ENCODE measurements around the gene SLX9.

The SLX9 gene

GRCh38 chr21:44934276-44934675 is 5.6 kb upstream of the SLX9 start:
- peak overlapping the region; percentile 46; the same call in 1 of the 2 replicates for H3K27ac ChIP-seq
- H3K9ac ChIP-seq (ENCODE audit: insufficient read length) = no peak overlapping the region
- no peak overlapping the region for H3K4me3 ChIP-seq
- no peaks in the 10 kb centered on the region for H3K9me3 ChIP-seq (ENCODE audit: low read depth, low read length)
- H3K36me3 ChIP-seq (ENCODE audit: insufficient read depth, low read length) = peaks cover 3% of the 10 kb centered on the region
- DNase-seq (ENCODE audit: low read depth, low spot score) = no peak
- TF ChIP-seq FOXP2 (optimal IDR thresholded peaks at IDR 0.05; ENCODE audit: control extremely low read depth, extremely low read length, insufficient read depth) (no peak), EZH2 (IDR thresholded peaks at IDR 0.05) (no peak), POLR2AphosphoS5 (IDR thresholded peaks at IDR 0.05; ENCODE audit: borderline replicate concordance, low read depth, low read length) (no peak)

DNA sequence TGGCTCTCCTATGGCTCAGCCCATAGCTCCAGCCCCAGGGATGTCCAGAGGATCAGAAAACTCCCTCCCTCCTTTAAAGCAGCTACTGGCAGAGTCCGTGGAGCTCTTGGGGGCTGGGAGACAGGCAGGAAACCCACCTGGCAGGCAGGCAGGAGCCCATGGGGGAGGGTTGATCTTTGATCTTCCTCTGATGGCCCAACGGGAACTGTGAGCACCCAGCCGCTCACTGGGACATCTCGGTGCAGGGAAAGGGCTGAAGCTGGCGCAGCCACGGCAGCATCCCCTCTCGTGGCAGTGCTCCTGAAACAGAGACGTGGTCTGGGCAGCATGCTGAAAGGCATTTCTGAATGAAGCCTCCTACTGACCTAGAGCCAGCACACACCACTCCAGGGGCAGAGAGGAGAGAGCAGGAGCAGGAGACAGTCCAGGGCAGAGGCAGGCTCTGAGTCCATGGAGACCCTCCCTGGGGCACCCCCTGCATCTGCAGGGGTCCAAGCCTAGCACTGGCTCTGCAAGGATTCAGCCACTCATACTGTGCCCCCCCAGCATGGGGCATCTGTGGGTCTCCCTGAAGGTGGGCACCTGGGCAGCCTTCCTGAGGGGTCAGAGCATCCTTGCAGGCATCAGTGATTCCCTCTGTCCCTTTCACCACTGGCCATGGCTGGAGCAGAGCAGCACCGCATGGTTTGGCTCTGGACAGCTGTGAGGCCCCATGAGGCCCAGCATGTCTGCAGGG is 4.9 kb upstream of the SLX9 start:
- H3K9me3 ChIP-seq (ENCODE audit: low read depth, low read length) = no peaks in the 10 kb centered on the region
- peaks cover 3% of the 10 kb centered on the region for H3K36me3 ChIP-seq (ENCODE audit: insufficient read depth, low read length)
- no peak for DNase-seq (ENCODE audit: low read depth, low spot score)
- no peak overlapping the region for H3K9ac ChIP-seq (ENCODE audit: insufficient read length)
- TF ChIP-seq EZH2 (IDR thresholded peaks at IDR 0.05) (no peak), POLR2AphosphoS5 (IDR thresholded peaks at IDR 0.05; ENCODE audit: borderline replicate concordance, low read depth, low read length) (0 out of 2 replicates have a peak, but pooled peaks have one; percentile 13)
- no peak overlapping the region for H3K27ac ChIP-seq
- H3K4me3 ChIP-seq = no peak overlapping the region

DNA sequence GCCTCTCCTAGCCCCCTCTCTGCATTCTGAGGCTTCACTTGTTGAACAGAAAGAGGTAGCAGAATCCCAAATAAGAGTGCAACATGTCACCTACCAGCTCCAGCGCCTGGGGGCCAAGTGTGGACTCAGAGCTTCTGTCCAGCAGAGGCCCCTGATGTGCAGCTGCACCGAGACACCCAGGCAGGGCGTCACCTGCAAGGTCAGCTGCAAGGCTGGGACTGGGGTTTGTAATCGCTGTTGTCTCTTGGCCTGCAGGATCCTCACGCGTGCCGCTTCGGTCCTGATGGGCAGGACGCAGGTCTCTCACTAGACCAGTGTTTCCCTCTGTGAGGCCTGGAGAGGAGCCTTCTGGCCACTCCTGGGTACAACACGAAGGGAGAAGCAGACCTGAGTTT is 4.3 kb upstream of the SLX9 start:
- no peak for DNase-seq (ENCODE audit: low read depth, low spot score)

GRCh38 chr21:44938772-44939531 is 877 bp upstream of the SLX9 start:
- H3K4me3 ChIP-seq = peak overlapping the region; percentile 98
- H3K36me3 ChIP-seq (ENCODE audit: insufficient read depth, low read length) = peaks cover 28% of the 10 kb centered on the region
- peak overlapping the region; percentile 84 for H3K27ac ChIP-seq
- DNase-seq (ENCODE audit: low read depth, low spot score) = no peak
- TF ChIP-seq FOXP2 (optimal IDR thresholded peaks at IDR 0.05; ENCODE audit: control extremely low read depth, extremely low read length, insufficient read depth) (no peak), POLR2AphosphoS5 (IDR thresholded peaks at IDR 0.05; ENCODE audit: borderline replicate concordance, low read depth, low read length) (no peak), EZH2 (IDR thresholded peaks at IDR 0.05) (no peak)
- H3K9me3 ChIP-seq (ENCODE audit: low read depth, low read length) = no peaks in the 10 kb centered on the region
- peak overlapping the region; percentile 96 for H3K9ac ChIP-seq (ENCODE audit: insufficient read length)

More for the DNA sequence above, 4.3 kb upstream of the SLX9 start:
- Histone ChIP-seq H3K9me3 (ENCODE audit: low read depth, low read length) (no peaks in the 10 kb centered on the region), H3K27ac (no peak overlapping the region), H3K36me3 (ENCODE audit: insufficient read depth, low read length) (peaks cover 3% of the 10 kb centered on the region), H3K4me3 (no peak overlapping the region), H3K9ac (ENCODE audit: insufficient read length) (no peak overlapping the region)
- no peak for TF ChIP-seq EZH2 (IDR thresholded peaks at IDR 0.05)
- no peak for TF ChIP-seq FOXP2 (optimal IDR thresholded peaks at IDR 0.05; ENCODE audit: control extremely low read depth, extremely low read length, insufficient read depth)
- no peak for TF ChIP-seq POLR2AphosphoS5 (IDR thresholded peaks at IDR 0.05; ENCODE audit: borderline replicate concordance, low read depth, low read length)

- Histone ChIP-seq H3K4me3 (peak overlapping the region; percentile 98), H3K27ac (peak overlapping the region; percentile 51), H3K36me3 (ENCODE audit: insufficient read depth, low read length) (peaks cover 40% of the 10 kb centered on the region), H3K9me3 (ENCODE audit: low read depth, low read length) (no peaks in the 10 kb centered on the region), H3K9ac (ENCODE audit: insufficient read length) (peak overlapping the region; percentile 96)
- DNase-seq (ENCODE audit: low read depth, low spot score) = no peak
- TF ChIP-seq POLR2AphosphoS5 (IDR thresholded peaks at IDR 0.05; ENCODE audit: borderline replicate concordance, low read depth, low read length) = no peak
- TF ChIP-seq FOXP2 (optimal IDR thresholded peaks at IDR 0.05; ENCODE audit: control extremely low read depth, extremely low read length, insufficient read depth) = peak; percentile 2
These were observed 345 bp downstream of the SLX9 start for GRCh38 chr21:44940116-44940631.

- Histone ChIP-seq H3K9ac (ENCODE audit: insufficient read length) (peak overlapping the region; percentile 96), H3K9me3 (ENCODE audit: low read depth, low read length) (no peaks in the 10 kb centered on the region), H3K4me3 (peak overlapping the region; percentile 98), H3K27ac (no peak overlapping the region), H3K36me3 (ENCODE audit: insufficient read depth, low read length) (peaks cover 52% of the 10 kb centered on the region)
- TF ChIP-seq FOXP2 (optimal IDR thresholded peaks at IDR 0.05; ENCODE audit: control extremely low read depth, extremely low read length, insufficient read depth) (no peak), EZH2 (IDR thresholded peaks at IDR 0.05) (no peak), POLR2AphosphoS5 (IDR thresholded peaks at IDR 0.05; ENCODE audit: borderline replicate concordance, low read depth, low read length) (no peak)
- DNase-seq (ENCODE audit: low read depth, low spot score) = no peak
These were observed 1.7 kb downstream of the SLX9 start for GRCh38 chr21:44941567-44941966.

DNA sequence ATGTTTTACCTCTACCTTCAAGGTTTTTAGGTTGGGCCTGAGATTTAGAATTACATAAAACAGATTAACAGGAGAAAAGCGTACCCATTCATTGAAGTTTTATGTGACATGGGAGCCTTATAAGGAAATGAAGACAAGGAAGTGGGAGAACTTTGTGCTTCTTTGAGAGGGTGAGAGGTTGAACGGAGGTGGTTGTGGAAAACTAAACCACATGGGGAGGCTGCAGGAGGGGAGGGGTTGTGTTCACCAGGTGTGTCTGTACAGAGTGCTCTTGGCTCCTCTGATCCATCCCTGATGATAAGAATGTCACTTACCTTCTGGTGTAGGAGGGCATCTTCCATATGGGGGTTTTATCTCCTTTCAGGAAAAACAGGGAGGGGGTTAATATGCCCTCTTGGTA is 2.7 kb downstream of the SLX9 start:
- Histone ChIP-seq H3K9me3 (ENCODE audit: low read depth, low read length) (no peaks in the 10 kb centered on the region), H3K9ac (ENCODE audit: insufficient read length) (peak overlapping the region; percentile 10), H3K36me3 (ENCODE audit: insufficient read depth, low read length) (peaks cover 56% of the 10 kb centered on the region), H3K27ac (no peak overlapping the region), H3K4me3 (no peak overlapping the region)
- TF ChIP-seq POLR2AphosphoS5 (IDR thresholded peaks at IDR 0.05; ENCODE audit: borderline replicate concordance, low read depth, low read length) = no peak
- no peak for DNase-seq (ENCODE audit: low read depth, low spot score)

- DNase-seq (ENCODE audit: low read depth, low spot score) = no peak
- H3K36me3 ChIP-seq (ENCODE audit: insufficient read depth, low read length) = peaks cover 53% of the 10 kb centered on the region
These were observed 3.3 kb downstream of the SLX9 start for GRCh38 chr21:44943005-44943685.

More at GRCh38 chr21:44943005-44943685, 3.3 kb downstream of the SLX9 start:
- Histone ChIP-seq H3K4me3 (no peak overlapping the region), H3K27ac (no peak overlapping the region), H3K9ac (ENCODE audit: insufficient read length) (no peak overlapping the region), H3K9me3 (ENCODE audit: low read depth, low read length) (no peaks in the 10 kb centered on the region)
- TF ChIP-seq EZH2 (IDR thresholded peaks at IDR 0.05) = no peak
- TF ChIP-seq POLR2AphosphoS5 (IDR thresholded peaks at IDR 0.05; ENCODE audit: borderline replicate concordance, low read depth, low read length) = no peak
- no peak for TF ChIP-seq FOXP2 (optimal IDR thresholded peaks at IDR 0.05; ENCODE audit: control extremely low read depth, extremely low read length, insufficient read depth)

Data from SK-N-MC (cell line).